CD4-positive, alpha-beta T cell (primary cell): ENCODE measurements around the gene PTX4. TPM values are rescaled to one million over a fixed set of nuclear protein-coding genes. Genes with fewer than 3 reads are reported as not detected.

Source experiments
- ATAC-seq: fragments of 200-7000 bp; cut with Tn5 transposase; one replicate; pipeline ENCODE4 v1.10.0; 2022; ENCODE audit warnings: mild to moderate bottlenecking; ENCODE audit not compliant: poor library complexity
- CTCF ChIA-PET: fragments of 350-600 bp; sonication (Branson Sonifier 250); formaldehyde crosslinking; loops from one replicate; lab custom pipeline; 2021; ENCODE audit warnings: antibody characterized with exemption, inconsistent platforms; lab: Charles Lee
- POLR2A ChIA-PET: fragments of 350-600 bp; sonication (Branson Sonifier 250); formaldehyde crosslinking; loops from one replicate; lab custom pipeline; 2021; ENCODE audit warnings: antibody characterized with exemption, inconsistent platforms; lab: Charles Lee
- DNase-seq, 14 experiments: peaks; one replicate each; pipeline ENCODE4 v3.0.0-alpha.2; 2013 to 2020; ENCODE audit warnings: mixed read lengths in 2 of 14
- H3K27ac ChIP-seq, 2 donors: one replicate each; pipeline versions ENCODE4 v1.5.1 to v1.7.0; 2013; ENCODE audit warnings: low read length in 2 of 2, low read depth in 1 of 2, mild to moderate bottlenecking in 1 of 2
- H3K27me3 ChIP-seq, 2 experiments: 1 replicate in 1 of 2; 2 replicates in 1 of 2; pipeline versions ENCODE4 v1.6.1 to v1.7.0; 2013; ENCODE audit warnings: low read length in 2 of 2, control low read depth in 1 of 2, mild to moderate bottlenecking in 1 of 2, moderate library complexity in 1 of 2; ENCODE audit not compliant: insufficient read depth in 2 of 2, control insufficient read depth in 1 of 2
- H3K36me3 ChIP-seq: one replicate; pipeline ENCODE4 v1.6.1; 2013; ENCODE audit warnings: low read length, control low read depth; ENCODE audit not compliant: insufficient read depth
- H3K4me1 ChIP-seq: one replicate; pipeline ENCODE4 v1.6.1; 2013; ENCODE audit warnings: low read length, control low read depth; ENCODE audit not compliant: insufficient read depth
- H3K4me3 ChIP-seq: one replicate; pipeline ENCODE4 v1.5.1; 2013; ENCODE audit warnings: mild to moderate bottlenecking, low read length, moderate library complexity
- H3K9me3 ChIP-seq, 2 experiments: 1 replicate in 1 of 2; 2 replicates in 1 of 2; pipeline versions ENCODE4 v1.6.1 to v1.7.0; 2013; ENCODE audit warnings: low read length in 2 of 2, mild to moderate bottlenecking in 2 of 2, control low read depth in 1 of 2, moderate library complexity in 1 of 2; ENCODE audit not compliant: control insufficient read depth in 1 of 2, insufficient read depth in 1 of 2
- H3K27ac Mint-ChIP-seq: one replicate; pipeline ENCODE4 v1.8.0; 2020; ENCODE audit warnings: mixed read lengths
- H3K27me3 Mint-ChIP-seq: one replicate; pipeline ENCODE4 v1.8.0; 2021; ENCODE audit warnings: mixed read lengths
- H3K36me3 Mint-ChIP-seq: one replicate; pipeline ENCODE4 v1.8.0; 2021; ENCODE audit warnings: low read depth, mixed read lengths
- H3K4me1 Mint-ChIP-seq: one replicate; pipeline ENCODE4 v1.8.0; 2021; ENCODE audit warnings: low read depth, mixed read lengths
- H3K4me3 Mint-ChIP-seq: one replicate; pipeline ENCODE4 v1.8.0; 2020; ENCODE audit warnings: mild to moderate bottlenecking, mixed read lengths
- H3K9me3 Mint-ChIP-seq: one replicate; pipeline ENCODE4 v1.8.0; 2020; ENCODE audit warnings: mixed read lengths
- intact Hi-C, 2 experiments: fragments of 100-400 bp; cut with DNase I in 1 of 2; cut with micrococcal nuclease in 1 of 2; formaldehyde crosslinking; loops; one replicate each; pipeline versions ENCODE4 v1.15.1 to v1.9.0; 2023 to 2025; cut with DNase I, micrococcal nuclease
- total RNA-seq, 174 experiments: library from RNA in 2 of 174; stranded (reverse) in 2 of 174; gene quantifications; one replicate each; pipeline ENCODE4 v1.2.3 and lab custom pipeline; 2021 to 2026
- TF ChIP-seq, protein P1 (sequence below): fragments of 200-600 bp; IDR thresholded peaks from one replicate; pipeline ENCODE4 v1.8.0; 2022; ENCODE audit warnings: antibody characterized with exemption, mild to moderate bottlenecking

Gene PTX4
- total RNA-seq, 2 experiments from 2014 or later, result not detected

DNA sequence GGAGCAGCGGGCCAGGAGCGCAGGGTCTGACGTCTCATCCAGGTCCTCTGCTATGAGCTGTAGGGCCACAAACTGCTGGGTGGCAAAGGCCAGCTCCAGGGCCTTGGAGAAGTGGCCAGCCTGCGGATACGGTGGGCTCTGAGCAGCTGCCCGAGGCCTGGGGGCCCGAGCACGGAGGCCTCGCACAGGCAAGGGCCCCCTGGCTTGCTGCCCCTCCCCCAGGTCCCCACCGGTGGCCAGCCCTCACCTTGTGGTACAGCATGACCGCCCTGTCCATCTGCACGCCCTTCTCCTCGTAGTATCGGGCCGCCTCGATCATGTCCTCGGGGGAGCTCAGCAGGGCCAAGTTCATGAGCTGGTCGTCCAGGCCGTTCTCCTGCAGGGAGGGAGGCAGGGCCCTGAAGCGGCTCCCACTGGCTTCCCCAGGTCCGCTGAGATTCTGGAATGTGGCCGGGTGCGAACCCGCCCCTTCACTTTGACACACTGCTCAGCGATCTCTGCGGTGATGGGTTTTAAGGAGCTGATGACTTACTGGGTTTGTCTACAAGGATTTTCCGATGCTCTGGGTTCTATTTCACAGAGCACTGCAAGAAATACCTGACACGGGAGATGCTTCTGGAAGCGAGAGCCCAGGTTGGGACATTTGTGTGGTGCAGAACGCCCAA, 35.0 kb upstream of the PTX4 start:
- ChIA-PET POLR2A (interaction anchor here (1.1 kb wide), 1 partner anchor 9 kb away, joined by 3 read pairs; the partner anchor contains the start of gene TMEM204), CTCF (no interaction called here)
- Histone ChIP-seq H3K4me1 (peaks cover 39% of the 10 kb centered on the region), H3K9me3 (no peaks in the 10 kb centered on the region), H3K4me3 (no peak overlapping the region), H3K27me3 (no peaks in the 10 kb centered on the region), H3K27ac (no peak overlapping the region), H3K36me3 (no peaks in the 10 kb centered on the region)
- H3K4me3 Mint-ChIP-seq, result no peak overlapping the region
- H3K36me3 Mint-ChIP-seq, result no peaks in the 10 kb centered on the region
- no peaks in the 10 kb centered on the region for H3K27me3 Mint-ChIP-seq
- H3K27ac Mint-ChIP-seq, result no peak overlapping the region
- intact Hi-C loops, result loop anchor here in 1 of 2 experiments (5.0 kb wide), 1 partner anchor 44 kb away; no protein-coding TSS in a partner anchor
- H3K9me3 Mint-ChIP-seq, result no peaks in the 10 kb centered on the region
- H3K4me1 Mint-ChIP-seq, result peaks cover 24% of the 10 kb centered on the region
- no peak for DNase-seq
- no peak for ATAC-seq
- TF ChIP-seq, protein P1, sequence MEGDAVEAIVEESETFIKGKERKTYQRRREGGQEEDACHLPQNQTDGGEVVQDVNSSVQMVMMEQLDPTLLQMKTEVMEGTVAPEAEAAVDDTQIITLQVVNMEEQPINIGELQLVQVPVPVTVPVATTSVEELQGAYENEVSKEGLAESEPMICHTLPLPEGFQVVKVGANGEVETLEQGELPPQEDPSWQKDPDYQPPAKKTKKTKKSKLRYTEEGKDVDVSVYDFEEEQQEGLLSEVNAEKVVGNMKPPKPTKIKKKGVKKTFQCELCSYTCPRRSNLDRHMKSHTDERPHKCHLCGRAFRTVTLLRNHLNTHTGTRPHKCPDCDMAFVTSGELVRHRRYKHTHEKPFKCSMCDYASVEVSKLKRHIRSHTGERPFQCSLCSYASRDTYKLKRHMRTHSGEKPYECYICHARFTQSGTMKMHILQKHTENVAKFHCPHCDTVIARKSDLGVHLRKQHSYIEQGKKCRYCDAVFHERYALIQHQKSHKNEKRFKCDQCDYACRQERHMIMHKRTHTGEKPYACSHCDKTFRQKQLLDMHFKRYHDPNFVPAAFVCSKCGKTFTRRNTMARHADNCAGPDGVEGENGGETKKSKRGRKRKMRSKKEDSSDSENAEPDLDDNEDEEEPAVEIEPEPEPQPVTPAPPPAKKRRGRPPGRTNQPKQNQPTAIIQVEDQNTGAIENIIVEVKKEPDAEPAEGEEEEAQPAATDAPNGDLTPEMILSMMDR, result no peak

DNA sequence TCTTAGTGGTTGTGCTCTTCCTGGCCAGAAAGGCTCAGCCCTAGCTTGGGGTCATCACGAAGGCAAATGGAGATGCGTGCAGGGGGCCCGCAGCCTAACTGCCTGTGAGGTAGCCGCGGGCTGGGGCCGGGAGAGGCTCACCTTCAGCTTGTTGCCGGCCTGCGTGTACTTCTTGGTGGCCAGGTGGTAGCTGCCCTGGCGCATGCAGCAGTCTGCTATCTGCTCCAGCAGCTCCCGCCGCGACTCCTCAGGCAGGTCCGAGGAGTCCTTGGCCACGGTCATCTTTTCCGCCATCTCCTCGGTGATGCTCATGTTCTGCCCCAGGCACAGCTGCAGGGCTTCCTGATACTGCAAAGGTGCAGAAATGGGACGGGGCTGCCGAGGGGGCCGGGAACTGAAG, 31.7 kb upstream of the PTX4 start:
- ATAC-seq (no peak), DNase-seq (no peak)
- Mint-ChIP-seq H3K27ac (no peak overlapping the region), H3K4me3 (no peak overlapping the region), H3K9me3 (no peaks in the 10 kb centered on the region), H3K4me1 (peaks cover 1% of the 10 kb centered on the region), H3K27me3 (no peaks in the 10 kb centered on the region), H3K36me3 (peaks cover 3% of the 10 kb centered on the region)
- Histone ChIP-seq H3K27me3 (no peaks in the 10 kb centered on the region), H3K4me3 (no peak overlapping the region), H3K27ac (no peak overlapping the region), H3K9me3 (no peaks in the 10 kb centered on the region), H3K36me3 (no peaks in the 10 kb centered on the region), H3K4me1 (peaks cover 7% of the 10 kb centered on the region)
- ChIA-PET POLR2A (no interaction called here), CTCF (interaction anchor here (0.6 kb wide), 1 partner anchor 102 kb away, joined by 3 read pairs; no protein-coding TSS in a partner anchor)
- TF ChIP-seq, protein P1, result no peak
- intact Hi-C loops, result loop anchor here in 1 of 2 experiments (5.0 kb wide), 1 partner anchor 47 kb away; no protein-coding TSS in a partner anchor

DNA sequence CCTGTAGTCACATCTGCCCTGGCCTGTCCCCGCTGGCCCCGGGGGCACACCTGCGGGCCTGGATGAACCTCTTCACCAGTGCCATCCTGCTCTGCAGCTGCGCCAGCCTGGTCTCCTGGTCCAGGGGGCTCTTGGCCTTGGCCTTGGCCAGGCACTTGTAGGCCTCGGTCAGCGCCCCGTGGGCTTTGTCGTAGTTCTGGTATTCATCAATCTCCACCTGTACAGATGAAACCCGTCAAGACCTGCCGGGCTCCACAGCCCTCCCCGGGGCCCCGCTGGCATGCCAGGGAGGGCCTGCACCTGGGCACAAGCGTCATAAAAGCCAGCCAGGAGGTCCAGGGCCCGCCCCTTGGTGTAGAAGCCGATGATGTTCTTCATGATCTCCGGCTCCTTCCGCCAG, 31.1 kb upstream of the PTX4 start:
- Histone ChIP-seq H3K4me3 (no peak overlapping the region), H3K36me3 (no peaks in the 10 kb centered on the region), H3K27me3 (no peaks in the 10 kb centered on the region), H3K27ac (no peak overlapping the region), H3K9me3 (no peaks in the 10 kb centered on the region), H3K4me1 (peaks cover under 1% of the 10 kb centered on the region)
- Mint-ChIP-seq H3K9me3 (no peaks in the 10 kb centered on the region), H3K4me3 (no peak overlapping the region), H3K4me1 (no peaks in the 10 kb centered on the region), H3K27ac (no peak overlapping the region), H3K27me3 (no peaks in the 10 kb centered on the region), H3K36me3 (peaks cover 3% of the 10 kb centered on the region)
- intact Hi-C loops, result loop anchor here in 1 of 2 experiments (5.0 kb wide), 1 partner anchor 47 kb away; no protein-coding TSS in a partner anchor
- ATAC-seq (no peak), DNase-seq (no peak)
- ChIA-PET POLR2A (no interaction called here), CTCF (no interaction called here)
- TF ChIP-seq, protein P1, result no peak
